ENCODE measurements around the gene PHGDH.

DNA sequence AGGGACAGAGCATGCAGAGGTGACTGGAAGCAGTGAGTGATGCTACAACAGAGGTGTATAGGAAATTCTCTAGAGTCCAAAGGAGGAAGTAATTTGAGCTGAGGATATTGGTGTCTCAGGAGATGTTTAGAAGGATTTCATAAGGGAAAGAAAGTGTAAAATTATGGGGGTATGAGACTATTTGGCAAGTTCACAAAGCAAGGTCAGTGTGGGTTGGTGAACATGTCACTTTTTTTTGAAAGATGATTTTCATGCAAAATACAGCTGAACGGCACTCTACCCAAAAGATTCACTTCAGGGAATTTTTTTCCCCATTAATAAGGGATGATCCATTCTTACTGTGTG is 32.8 kb downstream of the PHGDH start:
- TF ChIP-seq, protein P1, sequence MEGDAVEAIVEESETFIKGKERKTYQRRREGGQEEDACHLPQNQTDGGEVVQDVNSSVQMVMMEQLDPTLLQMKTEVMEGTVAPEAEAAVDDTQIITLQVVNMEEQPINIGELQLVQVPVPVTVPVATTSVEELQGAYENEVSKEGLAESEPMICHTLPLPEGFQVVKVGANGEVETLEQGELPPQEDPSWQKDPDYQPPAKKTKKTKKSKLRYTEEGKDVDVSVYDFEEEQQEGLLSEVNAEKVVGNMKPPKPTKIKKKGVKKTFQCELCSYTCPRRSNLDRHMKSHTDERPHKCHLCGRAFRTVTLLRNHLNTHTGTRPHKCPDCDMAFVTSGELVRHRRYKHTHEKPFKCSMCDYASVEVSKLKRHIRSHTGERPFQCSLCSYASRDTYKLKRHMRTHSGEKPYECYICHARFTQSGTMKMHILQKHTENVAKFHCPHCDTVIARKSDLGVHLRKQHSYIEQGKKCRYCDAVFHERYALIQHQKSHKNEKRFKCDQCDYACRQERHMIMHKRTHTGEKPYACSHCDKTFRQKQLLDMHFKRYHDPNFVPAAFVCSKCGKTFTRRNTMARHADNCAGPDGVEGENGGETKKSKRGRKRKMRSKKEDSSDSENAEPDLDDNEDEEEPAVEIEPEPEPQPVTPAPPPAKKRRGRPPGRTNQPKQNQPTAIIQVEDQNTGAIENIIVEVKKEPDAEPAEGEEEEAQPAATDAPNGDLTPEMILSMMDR (IDR thresholded peaks at IDR 0.05), result no peak
- no peak for TF ChIP-seq EZH2 (IDR thresholded peaks at IDR 0.05; ENCODE audit: borderline replicate concordance, insufficient read depth, low read depth, low read length, poor library complexity, severe bottlenecking)
